ENCODE results near the gene SEMA5B. TPM values are rescaled to one million over a fixed set of nuclear protein-coding genes. Genes with fewer than 3 reads are reported as not detected.
A peak's percentile ranks its signal among the peaks of the same experiment; 100 is the strongest.

SEMA5B gene
- total and polyA plus RNA-seq, 12 donors = 0.35 to 4.3 (median 1.8) TPM

GRCh38 chr3:122996038-122996580 is 31.5 kb downstream of the SEMA5B start:
- no peak overlapping the region for H3K4me3 ChIP-seq
- no peaks in the 10 kb centered on the region for H3K27me3 ChIP-seq
- TF ChIP-seq, protein P1, sequence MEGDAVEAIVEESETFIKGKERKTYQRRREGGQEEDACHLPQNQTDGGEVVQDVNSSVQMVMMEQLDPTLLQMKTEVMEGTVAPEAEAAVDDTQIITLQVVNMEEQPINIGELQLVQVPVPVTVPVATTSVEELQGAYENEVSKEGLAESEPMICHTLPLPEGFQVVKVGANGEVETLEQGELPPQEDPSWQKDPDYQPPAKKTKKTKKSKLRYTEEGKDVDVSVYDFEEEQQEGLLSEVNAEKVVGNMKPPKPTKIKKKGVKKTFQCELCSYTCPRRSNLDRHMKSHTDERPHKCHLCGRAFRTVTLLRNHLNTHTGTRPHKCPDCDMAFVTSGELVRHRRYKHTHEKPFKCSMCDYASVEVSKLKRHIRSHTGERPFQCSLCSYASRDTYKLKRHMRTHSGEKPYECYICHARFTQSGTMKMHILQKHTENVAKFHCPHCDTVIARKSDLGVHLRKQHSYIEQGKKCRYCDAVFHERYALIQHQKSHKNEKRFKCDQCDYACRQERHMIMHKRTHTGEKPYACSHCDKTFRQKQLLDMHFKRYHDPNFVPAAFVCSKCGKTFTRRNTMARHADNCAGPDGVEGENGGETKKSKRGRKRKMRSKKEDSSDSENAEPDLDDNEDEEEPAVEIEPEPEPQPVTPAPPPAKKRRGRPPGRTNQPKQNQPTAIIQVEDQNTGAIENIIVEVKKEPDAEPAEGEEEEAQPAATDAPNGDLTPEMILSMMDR (IDR thresholded peaks at IDR 0.05) = no peak
- TF ChIP-seq POLR2A (IDR thresholded peaks at IDR 0.05) = no peak
- WGBS, 4 donors = 70 to 85% (median 79%) methylated on average over 8 to 14 of the region's 14 CpGs
- no peaks in the 10 kb centered on the region for H3K9me3 ChIP-seq (replicated peaks in 1 of 3)
- H3K36me3 ChIP-seq (replicated peaks in 1 of 2) = no peaks in the 10 kb centered on the region
- peak in 1 of 7 donors; percentile 18 for DNase-seq
- intact Hi-C loops (cut with DNase I) = no loop called here
- H3K4me1 ChIP-seq (replicated peaks in 1 of 2) = no peaks in the 10 kb centered on the region
- H3K27ac ChIP-seq = no peak overlapping the region

DNA sequence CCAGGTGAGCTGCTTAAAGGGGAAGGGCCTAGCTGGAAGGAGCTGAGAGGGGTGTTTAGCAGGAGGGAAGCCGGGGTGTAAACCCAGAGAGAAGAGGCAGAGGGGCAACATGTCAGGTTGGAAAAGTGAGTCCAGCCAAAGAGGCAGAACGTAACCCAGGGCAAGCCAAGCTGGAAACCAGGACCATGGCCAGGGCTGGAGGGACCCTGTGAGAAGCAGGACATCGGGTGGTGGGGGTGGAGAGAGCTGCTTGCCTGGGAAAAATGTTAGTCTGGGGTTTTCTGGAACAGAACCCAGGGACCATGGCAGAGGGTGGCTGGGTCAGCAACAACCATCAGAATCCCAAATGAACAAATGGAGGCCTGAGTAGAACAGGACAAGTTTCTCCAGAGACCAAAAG is 32.6 kb downstream of the SEMA5B start:
- H3K27me3 ChIP-seq = no peaks in the 10 kb centered on the region
- no peaks in the 10 kb centered on the region for H3K4me1 ChIP-seq (replicated peaks in 1 of 2)
- H3K27ac ChIP-seq = no peak overlapping the region
- no peak for DNase-seq
- 90 to 98% (median 93%) methylated on average over 3 of the region's 3 CpGs for WGBS, 4 donors
- no peaks in the 10 kb centered on the region for H3K9me3 ChIP-seq (replicated peaks in 1 of 3)
- TF ChIP-seq, protein P1 (IDR thresholded peaks at IDR 0.05) = no peak
- TF ChIP-seq POLR2A (IDR thresholded peaks at IDR 0.05) = no peak
- intact Hi-C loops (cut with DNase I) = no loop called here
- no peaks in the 10 kb centered on the region for H3K36me3 ChIP-seq (replicated peaks in 1 of 2)
- H3K4me3 ChIP-seq = no peak overlapping the region

DNA sequence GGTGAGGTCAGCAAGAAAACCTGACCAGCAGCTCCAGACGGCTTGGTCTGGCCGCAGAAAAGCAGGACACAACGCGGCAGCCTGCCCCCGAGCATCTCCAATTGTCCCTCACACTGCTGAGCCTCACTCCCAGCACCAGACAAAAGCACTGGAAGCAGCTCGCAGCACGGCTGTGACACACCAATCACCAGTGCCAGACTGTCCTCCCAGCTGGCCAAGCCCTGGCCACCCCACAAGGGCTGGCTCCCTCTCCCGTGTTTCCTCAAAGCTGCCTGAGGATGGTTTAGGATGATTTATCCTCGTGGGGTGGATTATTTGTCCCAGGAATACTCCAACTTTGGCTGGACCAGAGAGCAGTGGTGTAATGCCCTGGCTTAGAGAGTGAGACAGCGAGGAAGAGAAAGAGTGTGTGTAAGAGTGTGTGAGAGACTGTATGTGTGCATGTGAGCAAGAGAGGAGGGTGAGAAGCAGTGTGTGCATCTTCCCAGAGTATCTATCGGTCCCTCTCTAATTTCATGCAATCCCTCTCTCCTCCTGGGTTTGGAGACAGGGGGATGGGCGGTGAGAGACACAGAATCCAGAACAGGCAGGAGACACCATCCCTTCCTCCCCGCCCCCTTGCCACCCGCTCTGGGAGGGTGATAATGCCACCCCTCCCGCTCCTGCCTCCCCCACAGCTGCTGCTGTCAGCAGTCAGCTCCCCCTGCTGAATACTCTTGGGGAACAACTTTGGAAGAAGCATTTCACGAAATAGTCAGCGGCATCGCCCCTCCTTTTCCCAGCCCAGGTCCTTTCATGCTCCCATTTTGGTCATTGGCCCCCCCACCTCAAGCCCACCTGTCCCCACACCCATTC is 34.2 kb downstream of the SEMA5B start:
- Histone ChIP-seq H3K36me3 (replicated peaks in 1 of 2) (no peaks in the 10 kb centered on the region), H3K27me3 (no peaks in the 10 kb centered on the region), H3K27ac (no peak overlapping the region), H3K4me3 (no peak overlapping the region), H3K9me3 (replicated peaks in 1 of 3) (no peaks in the 10 kb centered on the region), H3K4me1 (replicated peaks in 1 of 2) (no peaks in the 10 kb centered on the region)
- DNase-seq = peak in 1 of 7 donors; percentile 57
- WGBS, 4 donors = 62 to 74% (median 68%) methylated on average over 11 to 18 of the region's 18 CpGs
- intact Hi-C loops (cut with DNase I) = no loop called here
- TF ChIP-seq, protein P1 (IDR thresholded peaks at IDR 0.05) = no peak
- TF ChIP-seq POLR2A (IDR thresholded peaks at IDR 0.05) = no peak

DNA sequence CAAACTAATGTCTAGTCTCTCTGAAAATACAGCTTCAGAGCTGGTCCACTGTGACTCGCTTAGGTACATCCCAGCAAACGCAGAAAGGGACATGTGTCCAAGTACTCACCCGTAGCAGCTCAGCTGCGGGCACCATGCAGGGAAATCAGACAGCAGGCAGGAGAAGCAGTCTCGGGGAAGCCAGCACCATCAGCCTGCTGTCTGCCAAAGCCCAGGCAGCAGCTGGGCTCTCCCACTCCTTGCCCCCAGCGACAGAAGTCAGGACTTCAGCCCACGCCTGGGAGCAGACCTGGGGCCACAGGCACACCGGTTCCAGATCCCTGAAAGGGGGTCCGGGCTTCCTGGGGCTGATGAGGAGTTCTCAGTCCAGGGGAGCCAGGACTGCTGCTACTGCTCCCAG is 34.9 kb downstream of the SEMA5B start:
- Histone ChIP-seq H3K27me3 (peaks cover 3% of the 10 kb centered on the region), H3K36me3 (replicated peaks in 1 of 2) (no peaks in the 10 kb centered on the region), H3K4me1 (replicated peaks in 1 of 2) (no peaks in the 10 kb centered on the region), H3K9me3 (replicated peaks in 1 of 3) (no peaks in the 10 kb centered on the region), H3K4me3 (no peak overlapping the region), H3K27ac (no peak overlapping the region)
- no peak for DNase-seq
- TF ChIP-seq, protein P1 (IDR thresholded peaks at IDR 0.05) = no peak
- no peak for TF ChIP-seq POLR2A (IDR thresholded peaks at IDR 0.05)
- intact Hi-C loops (cut with DNase I) = no loop called here
- 66 to 79% (median 76%) methylated on average over 4 to 9 of the region's 9 CpGs for WGBS, 4 donors
